ENCODE results near the gene FA2H.

DNA sequence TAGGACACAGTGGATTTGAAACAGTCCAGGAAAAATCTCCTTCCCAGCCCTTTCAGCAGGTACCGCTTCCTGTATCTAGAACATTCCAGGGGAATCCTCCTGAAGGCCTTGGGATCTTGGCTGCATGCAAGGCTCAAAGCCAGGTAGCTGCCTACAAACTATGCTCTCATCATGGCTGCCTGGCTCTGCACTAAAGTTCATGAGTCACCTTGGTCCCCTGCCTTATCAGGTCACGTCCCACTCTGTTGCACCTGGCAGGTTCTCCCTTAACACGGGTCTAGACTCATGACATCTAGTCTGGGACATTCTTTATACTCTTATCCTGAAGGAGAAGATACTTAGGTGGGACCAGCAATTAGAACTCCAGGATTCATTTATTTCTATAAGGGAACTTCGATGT is 15.8 kb downstream of the FA2H start:
- TF ChIP-seq CTCF (IDR thresholded peaks at IDR 0.05) = no peak
- no peak for TF ChIP-seq POLR2A (IDR thresholded peaks at IDR 0.05)
- no peak for TF ChIP-seq EP300 (IDR thresholded peaks at IDR 0.05)
- TF ChIP-seq POLR2AphosphoS5 (IDR thresholded peaks at IDR 0.05) = no peak

Data from sigmoid colon (tissue), 4 donors.